Measurements from ENCODE around the gene POLD3. TPM values are rescaled to one million over a fixed set of nuclear protein-coding genes. Genes with fewer than 3 reads are reported as not detected.

POLD3 gene
- total RNA-seq, 6 donors from 2014 or later, result 7.4 to 20.8 (median 16.4) TPM

DNA sequence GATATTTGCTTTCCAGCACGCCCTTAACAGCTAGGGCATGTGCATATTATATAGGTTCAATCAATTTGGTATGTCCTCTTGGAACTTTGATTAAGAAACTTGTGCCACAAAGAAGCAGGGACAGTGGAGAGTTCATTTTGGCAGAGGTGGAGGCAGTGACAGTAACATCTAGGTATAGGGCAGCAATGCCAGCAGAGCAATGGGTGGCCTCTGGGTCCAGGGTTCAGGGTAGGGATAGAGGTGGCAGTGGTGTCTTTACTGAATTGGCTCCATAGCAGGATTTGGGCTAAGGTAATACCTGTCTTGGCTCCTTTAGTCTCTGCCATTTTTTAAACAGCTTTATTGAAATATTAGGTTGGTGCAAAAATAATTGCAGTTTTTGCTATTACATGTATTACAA is 24.4 kb upstream of the POLD3 start:
- Histone ChIP-seq H3K27me3 (no peaks in the 10 kb centered on the region), H3K4me3 (no peak overlapping the region), H3K9me3 (no peaks in the 10 kb centered on the region), H3K4me1 (no peaks in the 10 kb centered on the region), H3K36me3 (no peaks in the 10 kb centered on the region), H3K27ac (no peak overlapping the region)
- TF ChIP-seq EP300 (IDR thresholded peaks at IDR 0.05) (no peak), POLR2AphosphoS5 (IDR thresholded peaks at IDR 0.05) (no peak), POLR2A (IDR thresholded peaks at IDR 0.05) (no peak)
- TF ChIP-seq, protein P1, sequence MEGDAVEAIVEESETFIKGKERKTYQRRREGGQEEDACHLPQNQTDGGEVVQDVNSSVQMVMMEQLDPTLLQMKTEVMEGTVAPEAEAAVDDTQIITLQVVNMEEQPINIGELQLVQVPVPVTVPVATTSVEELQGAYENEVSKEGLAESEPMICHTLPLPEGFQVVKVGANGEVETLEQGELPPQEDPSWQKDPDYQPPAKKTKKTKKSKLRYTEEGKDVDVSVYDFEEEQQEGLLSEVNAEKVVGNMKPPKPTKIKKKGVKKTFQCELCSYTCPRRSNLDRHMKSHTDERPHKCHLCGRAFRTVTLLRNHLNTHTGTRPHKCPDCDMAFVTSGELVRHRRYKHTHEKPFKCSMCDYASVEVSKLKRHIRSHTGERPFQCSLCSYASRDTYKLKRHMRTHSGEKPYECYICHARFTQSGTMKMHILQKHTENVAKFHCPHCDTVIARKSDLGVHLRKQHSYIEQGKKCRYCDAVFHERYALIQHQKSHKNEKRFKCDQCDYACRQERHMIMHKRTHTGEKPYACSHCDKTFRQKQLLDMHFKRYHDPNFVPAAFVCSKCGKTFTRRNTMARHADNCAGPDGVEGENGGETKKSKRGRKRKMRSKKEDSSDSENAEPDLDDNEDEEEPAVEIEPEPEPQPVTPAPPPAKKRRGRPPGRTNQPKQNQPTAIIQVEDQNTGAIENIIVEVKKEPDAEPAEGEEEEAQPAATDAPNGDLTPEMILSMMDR (IDR thresholded peaks at IDR 0.05), result no peak
- no peak for DNase-seq
- ATAC-seq (ENCODE audit: low FRiP score in 2 of 2), result no peak
- WGBS, 2 donors, result 88 to 91% methylated on average over 1 of the region's 1 CpG

DNA sequence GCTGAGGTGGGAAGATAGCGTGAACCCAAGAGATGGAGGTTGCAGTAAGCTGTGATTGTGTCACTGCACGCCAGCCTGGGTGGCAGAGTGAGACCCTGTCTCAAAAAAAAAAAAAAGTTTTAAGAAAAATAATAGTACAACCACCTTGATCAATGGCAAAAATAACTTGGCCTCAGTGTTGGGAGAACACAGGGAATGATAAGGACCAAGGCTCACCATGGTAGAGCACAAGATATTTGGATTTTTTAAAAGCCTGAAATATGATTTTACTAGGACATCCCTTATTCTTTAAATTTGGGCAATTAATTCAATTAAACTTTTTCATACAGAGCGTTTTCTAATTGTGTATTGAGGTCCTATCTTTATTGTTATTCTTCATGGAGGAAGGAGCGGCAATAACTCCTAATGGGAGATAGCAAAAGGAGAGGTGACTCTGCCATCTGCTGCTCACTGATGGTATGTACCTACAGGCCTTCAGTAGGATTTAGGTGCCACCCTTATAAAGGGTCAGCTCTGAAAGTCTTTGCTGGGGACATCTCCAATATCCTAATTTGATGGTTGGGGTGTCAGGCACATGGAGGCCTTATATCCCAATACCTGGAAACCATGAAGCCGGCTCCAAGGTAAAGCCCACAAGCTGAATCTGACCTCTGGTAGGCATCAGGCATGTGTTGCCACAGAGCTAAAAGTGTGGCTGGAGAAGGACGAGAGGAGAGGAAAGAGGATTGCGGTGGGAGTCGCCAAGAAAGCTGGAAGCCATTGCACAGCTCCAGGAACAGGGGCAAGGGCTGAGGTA is 21.9 kb upstream of the POLD3 start:
- H3K36me3 ChIP-seq, result no peaks in the 10 kb centered on the region
- no peaks in the 10 kb centered on the region for H3K4me1 ChIP-seq
- no peaks in the 10 kb centered on the region for H3K9me3 ChIP-seq
- DNase-seq (peak in 1 of 2 donors; percentile 40), ATAC-seq (ENCODE audit: low FRiP score in 2 of 2) (peak in 1 of 2 donors; percentile 78)
- no peak overlapping the region for H3K4me3 ChIP-seq
- TF ChIP-seq, protein P1 (IDR thresholded peaks at IDR 0.05), result peak; percentile 63 to 85 (median 74)
- TF ChIP-seq POLR2A (IDR thresholded peaks at IDR 0.05), result no peak
- no peak overlapping the region for H3K27ac ChIP-seq
- 64% methylated on average over 8 of the region's 8 CpGs for WGBS, 2 donors
- no peaks in the 10 kb centered on the region for H3K27me3 ChIP-seq

DNA sequence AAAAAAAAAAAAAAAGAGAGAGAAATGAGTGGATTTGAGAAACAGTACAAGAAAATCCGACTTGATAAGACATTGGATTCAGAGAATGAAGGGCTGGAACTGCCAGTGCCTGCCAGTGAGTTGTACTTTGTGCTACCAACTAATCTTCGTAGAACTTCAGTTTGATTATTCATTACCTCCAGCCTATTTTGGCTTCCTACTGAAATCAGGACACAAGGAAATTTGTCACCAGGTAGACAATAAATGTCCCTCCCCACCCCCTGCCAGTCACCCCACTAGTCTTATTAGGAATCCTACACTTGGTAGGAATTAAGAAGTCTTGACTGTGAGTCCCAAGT is 21.4 kb upstream of the POLD3 start:
- Histone ChIP-seq H3K36me3 (no peaks in the 10 kb centered on the region), H3K27ac (no peak overlapping the region), H3K4me1 (no peaks in the 10 kb centered on the region), H3K9me3 (no peaks in the 10 kb centered on the region), H3K4me3 (no peak overlapping the region), H3K27me3 (no peaks in the 10 kb centered on the region)
- ATAC-seq (ENCODE audit: low FRiP score in 2 of 2), result no peak
- no peak for DNase-seq
- 76% methylated on average over 2 of the region's 2 CpGs for WGBS, 2 donors
- TF ChIP-seq, protein P1 (IDR thresholded peaks at IDR 0.05), result no peak
- TF ChIP-seq POLR2A (IDR thresholded peaks at IDR 0.05) (no peak), EP300 (IDR thresholded peaks at IDR 0.05) (no peak), POLR2AphosphoS5 (IDR thresholded peaks at IDR 0.05) (no peak)

DNA sequence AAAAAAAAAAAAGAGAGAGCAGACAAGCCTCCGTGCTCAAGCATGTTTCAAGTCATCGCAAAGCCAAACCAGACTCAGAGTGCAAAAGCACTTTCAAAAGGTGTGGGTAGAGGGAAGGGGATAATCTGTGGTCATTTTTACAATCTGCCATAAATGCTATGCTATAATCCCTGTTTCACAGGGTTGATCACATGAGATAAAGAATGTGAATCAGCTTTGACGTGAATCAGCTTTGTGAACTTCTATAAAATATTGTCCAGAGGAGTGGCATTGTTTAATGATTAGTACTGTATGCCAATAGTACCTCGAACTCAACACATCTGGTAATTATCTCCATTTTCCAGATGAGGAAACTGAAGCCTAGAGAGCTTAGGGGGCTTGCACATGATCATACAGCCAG is 20.0 kb upstream of the POLD3 start:
- Histone ChIP-seq H3K4me1 (no peaks in the 10 kb centered on the region), H3K27me3 (no peaks in the 10 kb centered on the region), H3K27ac (no peak overlapping the region), H3K36me3 (no peaks in the 10 kb centered on the region), H3K4me3 (no peak overlapping the region), H3K9me3 (no peaks in the 10 kb centered on the region)
- DNase-seq (no peak), ATAC-seq (ENCODE audit: low FRiP score in 2 of 2) (no peak)
- TF ChIP-seq, protein P1 (IDR thresholded peaks at IDR 0.05), result no peak
- TF ChIP-seq POLR2AphosphoS5 (IDR thresholded peaks at IDR 0.05) (no peak), POLR2A (IDR thresholded peaks at IDR 0.05) (no peak), EP300 (IDR thresholded peaks at IDR 0.05) (no peak)
- 86 to 92% methylated on average over 4 of the region's 4 CpGs for WGBS, 2 donors

DNA sequence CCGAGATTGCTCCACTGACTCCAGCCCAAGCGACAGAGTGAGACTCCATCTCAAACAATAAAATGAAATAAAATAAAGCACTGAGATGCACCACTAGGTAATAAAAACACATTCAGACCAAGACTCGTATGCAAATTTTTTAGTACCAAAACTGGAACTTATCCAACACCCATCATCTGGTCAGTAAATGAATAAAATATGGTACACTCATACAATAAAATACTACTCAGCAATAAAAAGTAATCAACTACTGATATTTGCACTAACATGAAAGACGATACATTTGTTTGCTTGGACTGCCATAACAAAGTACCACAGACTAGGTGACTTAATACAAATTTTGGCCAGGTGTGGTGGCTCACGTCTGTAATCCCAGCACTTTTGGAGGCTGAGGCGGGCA is 17.8 kb upstream of the POLD3 start:
- WGBS, 2 donors, result 89% methylated on average over 6 of the region's 6 CpGs
- Histone ChIP-seq H3K4me1 (no peaks in the 10 kb centered on the region), H3K36me3 (no peaks in the 10 kb centered on the region), H3K4me3 (no peak overlapping the region), H3K9me3 (no peaks in the 10 kb centered on the region), H3K27ac (no peak overlapping the region), H3K27me3 (no peaks in the 10 kb centered on the region)
- TF ChIP-seq POLR2AphosphoS5 (IDR thresholded peaks at IDR 0.05), result no peak
- TF ChIP-seq, protein P1 (IDR thresholded peaks at IDR 0.05), result no peak
- no peak for TF ChIP-seq POLR2A (IDR thresholded peaks at IDR 0.05)
- TF ChIP-seq EP300 (IDR thresholded peaks at IDR 0.05), result no peak
- ATAC-seq (ENCODE audit: low FRiP score in 2 of 2), result no peak
- no peak for DNase-seq

Data from upper lobe of left lung (tissue), 6 donors.